HUES48 (cell line): ENCODE results near the gene PCED1A.

Experiments used
- H3K27ac ChIP-seq: one replicate; pipeline ENCODE4 v1.7.0; 2013; ENCODE audit warnings: low read depth, low read length, inconsistent platforms
- H3K27me3 ChIP-seq: 2 replicates; pipeline ENCODE4 v1.6.1; 2013; ENCODE audit warnings: mild to moderate bottlenecking, low read length; ENCODE audit not compliant: control insufficient read depth, insufficient read depth
- H3K36me3 ChIP-seq: 2 replicates; pipeline ENCODE4 v1.6.1; 2013; ENCODE audit warnings: low read length; ENCODE audit not compliant: control insufficient read depth, insufficient read depth
- H3K4me1 ChIP-seq: 2 replicates; pipeline ENCODE4 v1.6.1; 2013; ENCODE audit warnings: mild to moderate bottlenecking, low read length; ENCODE audit not compliant: control insufficient read depth, insufficient read depth
- H3K4me3 ChIP-seq: 2 replicates; pipeline ENCODE4 v1.5.1; 2013; ENCODE audit warnings: mild to moderate bottlenecking, low read depth, low read length
- H3K9ac ChIP-seq: 2 replicates; pipeline ENCODE4 v1.6.1; 2013; ENCODE audit warnings: mild to moderate bottlenecking, low read depth, low read length, moderate library complexity
- H3K9me3 ChIP-seq: 2 replicates; pipeline ENCODE4 v1.6.1; 2013; ENCODE audit warnings: low read length; ENCODE audit not compliant: control insufficient read depth, insufficient read depth

Gene PCED1A

GRCh38 chr20:2840138-2840966 is at the start of gene PCED1A, which contains the start of gene VPS16:
PCED1A (minus strand) TSS chr20:2840655; CDS start chr20:2839912, 743 bp downstream.
VPS16 (plus strand) TSS chr20:2840745; CDS start chr20:2840775, 30 bp downstream.
- peak within 1 kb of the TSS; percentile 84 for H3K4me3 ChIP-seq
- 0 out of 2 replicates have a peak, but pooled peaks cover 3% of the 10 kb centered on the region for H3K4me1 ChIP-seq
- peak within 1 kb of the TSS; percentile 68 for H3K9ac ChIP-seq
- H3K27ac ChIP-seq, result no peak within 1 kb of the TSS
- no peaks in the 10 kb centered on the region for H3K36me3 ChIP-seq
- peaks cover 14% of the 10 kb centered on the region for H3K27me3 ChIP-seq
- no peaks in the 10 kb centered on the region for H3K9me3 ChIP-seq

- Histone ChIP-seq H3K4me3 (no peak overlapping the region), H3K9ac (no peak overlapping the region), H3K4me1 (no peaks in the 10 kb centered on the region), H3K27ac (no peak overlapping the region), H3K36me3 (no peaks in the 10 kb centered on the region), H3K27me3 (no peaks in the 10 kb centered on the region), H3K9me3 (no peaks in the 10 kb centered on the region)
These were observed 49.3 kb upstream of the PCED1A start for GRCh38 chr20:2889797-2890196.

GRCh38 chr20:2889209-2889608 is 48.8 kb upstream of the PCED1A start:
- Histone ChIP-seq H3K4me1 (no peaks in the 10 kb centered on the region), H3K27ac (no peak overlapping the region), H3K9me3 (no peaks in the 10 kb centered on the region), H3K36me3 (no peaks in the 10 kb centered on the region), H3K4me3 (no peak overlapping the region), H3K9ac (no peak overlapping the region), H3K27me3 (no peaks in the 10 kb centered on the region)

GRCh38 chr20:2888224-2888955 is 47.9 kb upstream of the PCED1A start:
- Histone ChIP-seq H3K36me3 (no peaks in the 10 kb centered on the region), H3K4me3 (no peak overlapping the region), H3K9ac (no peak overlapping the region), H3K27me3 (no peaks in the 10 kb centered on the region), H3K27ac (no peak overlapping the region), H3K9me3 (no peaks in the 10 kb centered on the region), H3K4me1 (no peaks in the 10 kb centered on the region)

- Histone ChIP-seq H3K4me1 (0 out of 2 replicates have a peak, but pooled peaks cover under 1% of the 10 kb centered on the region), H3K9ac (no peak overlapping the region), H3K9me3 (no peaks in the 10 kb centered on the region), H3K4me3 (no peak overlapping the region), H3K36me3 (no peaks in the 10 kb centered on the region), H3K27ac (no peak overlapping the region), H3K27me3 (no peaks in the 10 kb centered on the region)
These were observed 47.3 kb upstream of the PCED1A start for GRCh38 chr20:2887715-2888114.

- no peak overlapping the region for H3K4me3 ChIP-seq
- no peaks in the 10 kb centered on the region for H3K9me3 ChIP-seq
- no peaks in the 10 kb centered on the region for H3K27me3 ChIP-seq
- H3K9ac ChIP-seq, result no peak overlapping the region
- H3K4me1 ChIP-seq, result 0 out of 2 replicates have a peak, but pooled peaks cover 4% of the 10 kb centered on the region
- H3K36me3 ChIP-seq, result no peaks in the 10 kb centered on the region
- no peak overlapping the region for H3K27ac ChIP-seq
These were observed 43.5 kb upstream of the PCED1A start for GRCh38 chr20:2883726-2884637.

GRCh38 chr20:2880650-2881049 is 40.2 kb upstream of the PCED1A start:
- H3K27ac ChIP-seq, result no peak overlapping the region
- no peak overlapping the region for H3K9ac ChIP-seq
- H3K4me3 ChIP-seq, result no peak overlapping the region
- 0 out of 2 replicates have a peak, but pooled peaks cover 4% of the 10 kb centered on the region for H3K4me1 ChIP-seq
- no peaks in the 10 kb centered on the region for H3K9me3 ChIP-seq
- no peaks in the 10 kb centered on the region for H3K27me3 ChIP-seq
- H3K36me3 ChIP-seq, result peaks cover 4% of the 10 kb centered on the region; the same call in 1 of the 2 replicates

- H3K4me1 ChIP-seq, result peaks cover 14% of the 10 kb centered on the region; the same call in 1 of the 2 replicates
- H3K27me3 ChIP-seq, result no peaks in the 10 kb centered on the region
These were observed 38.7 kb upstream of the PCED1A start for GRCh38 chr20:2879146-2879545.

GRCh38 chr20:2878515-2878914 is 38.1 kb upstream of the PCED1A start:
- no peak overlapping the region for H3K4me3 ChIP-seq
- H3K9ac ChIP-seq, result no peak overlapping the region
- H3K27me3 ChIP-seq, result no peaks in the 10 kb centered on the region
- peaks cover 14% of the 10 kb centered on the region; the same call in 1 of the 2 replicates for H3K4me1 ChIP-seq
- peaks cover 4% of the 10 kb centered on the region; the same call in 1 of the 2 replicates for H3K36me3 ChIP-seq
- no peaks in the 10 kb centered on the region for H3K9me3 ChIP-seq
- H3K27ac ChIP-seq, result no peak overlapping the region

More at GRCh38 chr20:2879146-2879545, 38.7 kb upstream of the PCED1A start:
- Histone ChIP-seq H3K9me3 (no peaks in the 10 kb centered on the region), H3K9ac (no peak overlapping the region), H3K4me3 (no peak overlapping the region), H3K36me3 (peaks cover 4% of the 10 kb centered on the region; the same call in 1 of the 2 replicates), H3K27ac (no peak overlapping the region)

- Histone ChIP-seq H3K4me1 (peaks cover 10% of the 10 kb centered on the region; the same call in 1 of the 2 replicates), H3K4me3 (no peak overlapping the region), H3K9ac (no peak overlapping the region), H3K27me3 (peaks cover 18% of the 10 kb centered on the region), H3K9me3 (no peaks in the 10 kb centered on the region), H3K27ac (no peak overlapping the region), H3K36me3 (peaks cover 4% of the 10 kb centered on the region; the same call in 1 of the 2 replicates)
These were observed 35.3 kb upstream of the PCED1A start for GRCh38 chr20:2875690-2876203.
